ENCODE measurements around the gene TBC1D17. TPM values are rescaled to one million over a fixed set of nuclear protein-coding genes. Genes with fewer than 3 reads are reported as not detected.

Gene TBC1D17
- total RNA-seq, 2 donors from 2014 or later = 20.4 to 27.5 TPM

GRCh38 chr19:49871349-49871985 is 6.0 kb upstream of the TBC1D17 start:
- H3K4me1 ChIP-seq = peaks cover 0 to 48% of the 10 kb centered on the region in 2 donors
- no peaks in the 10 kb centered on the region for H3K9me3 ChIP-seq
- H3K27me3 ChIP-seq = no peaks in the 10 kb centered on the region
- TF ChIP-seq CTCF (IDR thresholded peaks at IDR 0.05) = no peak
- no peak overlapping the region for H3K4me3 ChIP-seq
- no peak overlapping the region for H3K27ac ChIP-seq
- peaks cover 8% of the 10 kb centered on the region for H3K36me3 ChIP-seq
- DNase-seq (ENCODE audit: low spot score) = no peak

- no peak for TF ChIP-seq CTCF (IDR thresholded peaks at IDR 0.05)
Observed at GRCh38 chr19:49872245-49873128, 5.0 kb upstream of the TBC1D17 start.

GRCh38 chr19:49873129-49873521 is 4.4 kb upstream of the TBC1D17 start:
- peaks cover 0 to 39% of the 10 kb centered on the region in 2 donors for H3K4me1 ChIP-seq

More at GRCh38 chr19:49872245-49873128, 5.0 kb upstream of the TBC1D17 start:
- no peaks in the 10 kb centered on the region for H3K27me3 ChIP-seq
- H3K4me1 ChIP-seq = peaks cover 0 to 43% of the 10 kb centered on the region in 2 donors
- H3K9me3 ChIP-seq = no peaks in the 10 kb centered on the region
- no peak overlapping the region for H3K4me3 ChIP-seq
- H3K36me3 ChIP-seq = peaks cover 8% of the 10 kb centered on the region
- DNase-seq (ENCODE audit: low spot score) = no peak
- no peak overlapping the region for H3K27ac ChIP-seq

GRCh38 chr19:49873834-49874233 is 3.7 kb upstream of the TBC1D17 start:
- Histone ChIP-seq H3K27me3 (no peaks in the 10 kb centered on the region), H3K9me3 (no peaks in the 10 kb centered on the region), H3K4me3 (no peak overlapping the region), H3K4me1 (peaks cover 0 to 39% of the 10 kb centered on the region in 2 donors), H3K27ac (no peak overlapping the region), H3K36me3 (peaks cover 8% of the 10 kb centered on the region)
- no peak for DNase-seq (ENCODE audit: low spot score)
- TF ChIP-seq CTCF (IDR thresholded peaks at IDR 0.05) = no peak

More at GRCh38 chr19:49873129-49873521, 4.4 kb upstream of the TBC1D17 start:
- Histone ChIP-seq H3K27ac (no peak overlapping the region), H3K4me3 (no peak overlapping the region), H3K36me3 (peaks cover 8% of the 10 kb centered on the region), H3K27me3 (no peaks in the 10 kb centered on the region), H3K9me3 (no peaks in the 10 kb centered on the region)
- TF ChIP-seq CTCF (IDR thresholded peaks at IDR 0.05) = no peak
- DNase-seq (ENCODE audit: low spot score) = no peak

GRCh38 chr19:49874503-49875157 is 2.9 kb upstream of the TBC1D17 start:
- H3K36me3 ChIP-seq = peaks cover 8% of the 10 kb centered on the region
- peaks cover 0 to 40% of the 10 kb centered on the region in 2 donors for H3K4me1 ChIP-seq
- no peak for TF ChIP-seq CTCF (IDR thresholded peaks at IDR 0.05)
- H3K27ac ChIP-seq = no peak overlapping the region
- H3K4me3 ChIP-seq = no peak overlapping the region
- no peaks in the 10 kb centered on the region for H3K27me3 ChIP-seq
- no peaks in the 10 kb centered on the region for H3K9me3 ChIP-seq
- no peak for DNase-seq (ENCODE audit: low spot score)

Measured in right atrium auricular region (tissue), 2 donors.